Measurements from ENCODE around the gene AP5Z1. TPM values are rescaled to one million over a fixed set of nuclear protein-coding genes. Genes with fewer than 3 reads are reported as not detected.

The AP5Z1 gene
- total RNA-seq, 3 donors from 2014 or later (not counting 1 experiment from before 2014, with no cell fraction given) = 140 to 156 (median 143) TPM

- no peaks in the 10 kb centered on the region for H3K27me3 Mint-ChIP-seq (ENCODE audit: low read depth in 2 of 2)
- H3K27ac ChIP-seq (ENCODE audit: low read length) = no peak overlapping the region
- H3K36me3 Mint-ChIP-seq = no peaks in the 10 kb centered on the region
- H3K4me3 Mint-ChIP-seq = no peak overlapping the region
- intact Hi-C loops (cut with micrococcal nuclease) = no loop called here
- peak overlapping the region; percentile 6 to 62 for H3K27ac Mint-ChIP-seq
- no peaks in the 10 kb centered on the region for H3K36me3 ChIP-seq (ENCODE audit: control insufficient read depth, insufficient read depth, low read length)
- TF ChIP-seq CTCF (IDR thresholded peaks at IDR 0.05) = no peak
- H3K4me1 Mint-ChIP-seq = peaks cover 6 to 16% of the 10 kb centered on the region in 2 donors
- WGBS (ENCODE audit: insufficient coverage) = 34% methylated on average over 7 of the region's 7 CpGs
- no peak for ATAC-seq
- no peak overlapping the region for H3K4me3 ChIP-seq (ENCODE audit: low read length)
- no peaks in the 10 kb centered on the region for H3K9me3 Mint-ChIP-seq
- no peak for DNase-seq
- no peaks in the 10 kb centered on the region for H3K9me3 ChIP-seq (ENCODE audit: control insufficient read depth, insufficient read depth, low read length)
- H3K27me3 ChIP-seq (ENCODE audit: control insufficient read depth, insufficient read depth, low read length) = no peaks in the 10 kb centered on the region
- peaks cover 9% of the 10 kb centered on the region for H3K4me1 ChIP-seq (ENCODE audit: control insufficient read depth, insufficient read depth, low read length)
Measured at GRCh38 chr7:4769761-4770160, 5.7 kb upstream of the AP5Z1 start.

- Histone ChIP-seq H3K27ac (ENCODE audit: low read length) (no peak overlapping the region), H3K4me3 (ENCODE audit: low read length) (no peak overlapping the region), H3K27me3 (ENCODE audit: control insufficient read depth, insufficient read depth, low read length) (no peaks in the 10 kb centered on the region), H3K36me3 (ENCODE audit: control insufficient read depth, insufficient read depth, low read length) (no peaks in the 10 kb centered on the region), H3K4me1 (ENCODE audit: control insufficient read depth, insufficient read depth, low read length) (peaks cover 12% of the 10 kb centered on the region), H3K9me3 (ENCODE audit: control insufficient read depth, insufficient read depth, low read length) (no peaks in the 10 kb centered on the region)
- Mint-ChIP-seq H3K9me3 (no peaks in the 10 kb centered on the region), H3K4me1 (peaks cover 14 to 22% of the 10 kb centered on the region in 2 donors), H3K27ac (peak overlapping the region; percentile 40 to 49), H3K36me3 (no peaks in the 10 kb centered on the region), H3K4me3 (no peak overlapping the region), H3K27me3 (ENCODE audit: low read depth in 2 of 2) (no peaks in the 10 kb centered on the region)
- DNase-seq = no peak
- WGBS (ENCODE audit: insufficient coverage) = 73% methylated on average over 8 of the region's 9 CpGs
- no peak for TF ChIP-seq CTCF (IDR thresholded peaks at IDR 0.05)
- intact Hi-C loops (cut with micrococcal nuclease) = no loop called here
- ATAC-seq = no peak
Measured at GRCh38 chr7:4770886-4771285, 4.5 kb upstream of the AP5Z1 start.

GRCh38 chr7:4771737-4772136 is 3.7 kb upstream of the AP5Z1 start:
- intact Hi-C loops (cut with micrococcal nuclease) = no loop called here
- Histone ChIP-seq H3K4me3 (ENCODE audit: low read length) (no peak overlapping the region), H3K4me1 (ENCODE audit: control insufficient read depth, insufficient read depth, low read length) (peaks cover 20% of the 10 kb centered on the region), H3K27me3 (ENCODE audit: control insufficient read depth, insufficient read depth, low read length) (no peaks in the 10 kb centered on the region), H3K9me3 (ENCODE audit: control insufficient read depth, insufficient read depth, low read length) (no peaks in the 10 kb centered on the region), H3K27ac (ENCODE audit: low read length) (no peak overlapping the region), H3K36me3 (ENCODE audit: control insufficient read depth, insufficient read depth, low read length) (no peaks in the 10 kb centered on the region)
- DNase-seq (no peak), ATAC-seq (no peak)
- H3K9me3 Mint-ChIP-seq = no peaks in the 10 kb centered on the region
- no peaks in the 10 kb centered on the region for H3K27me3 Mint-ChIP-seq (ENCODE audit: low read depth in 2 of 2)
- WGBS (ENCODE audit: insufficient coverage) = 95% methylated on average over 9 of the region's 9 CpGs
- no peaks in the 10 kb centered on the region for H3K36me3 Mint-ChIP-seq
- peaks cover 18 to 29% of the 10 kb centered on the region in 2 donors for H3K4me1 Mint-ChIP-seq
- no peak overlapping the region for H3K4me3 Mint-ChIP-seq
- TF ChIP-seq CTCF (IDR thresholded peaks at IDR 0.05) = no peak
- no peak overlapping the region for H3K27ac Mint-ChIP-seq

GRCh38 chr7:4772306-4772705 is 3.1 kb upstream of the AP5Z1 start:
- DNase-seq (no peak), ATAC-seq (no peak)
- peaks cover 22 to 34% of the 10 kb centered on the region in 2 donors for H3K4me1 Mint-ChIP-seq
- no peaks in the 10 kb centered on the region for H3K27me3 ChIP-seq (ENCODE audit: control insufficient read depth, insufficient read depth, low read length)
- no peak overlapping the region for H3K27ac Mint-ChIP-seq
- no peaks in the 10 kb centered on the region for H3K9me3 ChIP-seq (ENCODE audit: control insufficient read depth, insufficient read depth, low read length)
- no peak overlapping the region for H3K4me3 Mint-ChIP-seq
- 98% methylated on average over 6 of the region's 6 CpGs for WGBS (ENCODE audit: insufficient coverage)
- H3K27me3 Mint-ChIP-seq (ENCODE audit: low read depth in 2 of 2) = no peaks in the 10 kb centered on the region
- intact Hi-C loops (cut with micrococcal nuclease) = no loop called here
- no peaks in the 10 kb centered on the region for H3K36me3 Mint-ChIP-seq
- H3K4me1 ChIP-seq (ENCODE audit: control insufficient read depth, insufficient read depth, low read length) = peaks cover 22% of the 10 kb centered on the region
- TF ChIP-seq CTCF (IDR thresholded peaks at IDR 0.05) = no peak
- H3K27ac ChIP-seq (ENCODE audit: low read length) = no peak overlapping the region
- no peaks in the 10 kb centered on the region for H3K9me3 Mint-ChIP-seq
- no peaks in the 10 kb centered on the region for H3K36me3 ChIP-seq (ENCODE audit: control insufficient read depth, insufficient read depth, low read length)
- H3K4me3 ChIP-seq (ENCODE audit: low read length) = no peak overlapping the region

All from natural killer cell (primary cell).